Panc1 (cell line): Measurements from ENCODE around the gene NXPH4. TPM values are rescaled to one million over a fixed set of nuclear protein-coding genes. Genes with fewer than 3 reads are reported as not detected.

Source experiments
- ATAC-seq: fragments of 200-7000 bp; cut with Tn5 transposase; 2 replicates; pipeline ENCODE4 v1.9.1; 2020; ENCODE audit warnings: mild to moderate bottlenecking, moderate library complexity
- BruUV-seq: library from RNA; stranded (reverse); fragments of 400-500 nt; replicated peaks from 2 replicates; lab custom pipeline; 2021; lab: Mats Ljungman, UMichigan
- CTCF ChIA-PET: fragments of 300-600 bp; sonication (Branson Sonifier 250); formaldehyde crosslinking; loops from one replicate; lab custom pipeline; 2022; ENCODE audit warnings: antibody characterized with exemption; lab: Charles Lee
- POLR2A ChIA-PET: fragments of 300-600 bp; sonication (Branson Sonifier 250); formaldehyde crosslinking; loops from one replicate; lab custom pipeline; 2022; ENCODE audit warnings: antibody characterized with exemption; lab: Charles Lee
- DNase-seq: peaks from one replicate; pipeline ENCODE4 v3.0.0-alpha.2; 2010; ENCODE audit warnings: low read depth, low spot score
- H3K27ac ChIP-seq: 2 replicates; pipeline ENCODE4 v1.5.1; 2011; ENCODE audit warnings: mild to moderate bottlenecking, low read length, inconsistent platforms
- H3K27me3 ChIP-seq: fragments of 200-500 bp; sonication (Bioruptor generic); 2 replicates; pipeline ENCODE4 v1.6.0; 2014; ENCODE audit warnings: low read length, inconsistent platforms; ENCODE audit not compliant: control insufficient read depth, insufficient read depth
- H3K36me3 ChIP-seq: fragments of 200-500 bp; sonication (Bioruptor generic); 2 replicates; pipeline ENCODE4 v1.5.1; 2014; ENCODE audit warnings: inconsistent platforms, mild to moderate bottlenecking, low read length, moderate library complexity; ENCODE audit not compliant: control insufficient read depth, insufficient read depth
- H3K4me1 ChIP-seq: 2 replicates; pipeline ENCODE4 v1.5.1; 2011; ENCODE audit warnings: inconsistent platforms, mild to moderate bottlenecking, low read length, moderate library complexity; ENCODE audit not compliant: control insufficient read depth, insufficient read depth
- H3K4me3 ChIP-seq, 2 experiments: 2 replicates each; pipeline ENCODE4 v1.5.1; 2011 to 2012; ENCODE audit warnings: low read depth in 2 of 2, low read length in 2 of 2, mild to moderate bottlenecking in 2 of 2, inconsistent platforms in 1 of 2, moderate library complexity in 1 of 2
- H3K9me3 ChIP-seq: fragments of 200-500 bp; sonication (Bioruptor generic); 2 replicates; pipeline ENCODE4 v1.5.1; 2014; ENCODE audit warnings: low read depth, mild to moderate bottlenecking, inconsistent platforms, low read length, moderate library complexity; ENCODE audit not compliant: control insufficient read depth, insufficient read depth
- CTCF ChIP-seq: fragments of 450-650 bp; IDR thresholded peaks from 2 replicates; pipeline ENCODE4 v1.5.1; 2017; ENCODE audit warnings: mild to moderate bottlenecking
- POLR2AphosphoS5 ChIP-seq: IDR thresholded peaks from 2 replicates; pipeline ENCODE4 v1.6.1; 2012; ENCODE audit warnings: mild to moderate bottlenecking, low read depth, low read length, moderate library complexity
- REST ChIP-seq, 2 experiments: IDR thresholded peaks; 2 replicates each; pipeline ENCODE4 v1.6.1; 2011 to 2012; ENCODE audit warnings: low read depth in 2 of 2, control low read depth in 1 of 2, low read length in 1 of 2, mild to moderate bottlenecking in 1 of 2, moderate library complexity in 1 of 2; ENCODE audit not compliant: insufficient read depth in 1 of 2
- SIN3A ChIP-seq: IDR thresholded peaks from 2 replicates; pipeline ENCODE4 v1.6.1; 2012; ENCODE audit warnings: low read depth, mild to moderate bottlenecking, low read length, moderate library complexity, borderline replicate concordance; ENCODE audit not compliant: insufficient read depth
- TCF7L2 ChIP-seq: IDR thresholded peaks from 2 replicates; pipeline ENCODE4 v1.6.1; 2011; ENCODE audit warnings: mild to moderate bottlenecking, low read depth, low read length, inconsistent platforms
- in situ Hi-C: cut with HindIII; loops from 2 replicates; pipeline ENCODE4 v1.10.0; 2016; ENCODE audit warnings: low sequenced_read_pairs, low pct_unique_long_range_greater_than_20kb
- intact Hi-C: fragments of 100-400 bp; cut with micrococcal nuclease; formaldehyde crosslinking; loops from one replicate; pipeline ENCODE4 v1.10.0; 2022; ENCODE audit not compliant: unreplicated experiment
- total RNA-seq: library from RNA; stranded (reverse); gene quantifications from one replicate; pipeline ENCODE4 v1.2.1, GENCODE V29; 2021; ENCODE audit not compliant: unreplicated experiment

Gene NXPH4
- total RNA-seq, 1 experiment from 2014 or later = 2.1 TPM

GRCh38 chr12:57224973-57225679 lies 8.5 kb downstream of the NXPH4 start:
- BruUV-seq = no TSS peak
- CTCF ChIA-PET = interaction anchor here (1.5 kb wide), 1 partner anchor 11 kb away, joined by 7 read pairs; no protein-coding TSS in a partner anchor

GRCh38 chr12:57225680-57226210 lies 9.2 kb downstream of the NXPH4 start:
- CTCF ChIA-PET = no interaction called here
- Histone ChIP-seq H3K27me3 (no peaks in the 10 kb centered on the region), H3K4me3 (no peak overlapping the region), H3K36me3 (no peaks in the 10 kb centered on the region; the same call in 1 of the 2 replicates), H3K9me3 (no peaks in the 10 kb centered on the region), H3K27ac (no peak overlapping the region), H3K4me1 (peaks cover 5% of the 10 kb centered on the region; the same call in 1 of the 2 replicates)
- TF ChIP-seq POLR2AphosphoS5 (no peak), TCF7L2 (no peak), SIN3A (no peak), REST (IDR thresholded peaks at IDR 0.05; ENCODE audit: insufficient read depth in 1 of 2, low read depth in 2 of 2, low read length in 1 of 2) (no peak)
- POLR2A ChIA-PET = no interaction called here
- no peak for ATAC-seq
- in situ Hi-C loops (no loop called here), intact Hi-C loops (no loop called here)
- no TSS peak for BruUV-seq
- DNase-seq = no peak

More at GRCh38 chr12:57224973-57225679, 8.5 kb downstream of the NXPH4 start:
- H3K27me3 ChIP-seq = no peaks in the 10 kb centered on the region; the same call in 1 of the 2 replicates
- ATAC-seq = no peak
- in situ Hi-C loops = no loop called here
- H3K27ac ChIP-seq = no peak overlapping the region
- H3K9me3 ChIP-seq = no peaks in the 10 kb centered on the region
- H3K4me3 ChIP-seq = no peak overlapping the region
- no peak for TF ChIP-seq POLR2AphosphoS5
- no peak for TF ChIP-seq SIN3A
- TF ChIP-seq CTCF = no peak; the same call in 1 of the 2 replicates
- no peak for TF ChIP-seq TCF7L2
- TF ChIP-seq REST (IDR thresholded peaks at IDR 0.05; ENCODE audit: insufficient read depth in 1 of 2, low read depth in 2 of 2, low read length in 1 of 2) = no peak
- DNase-seq = no peak
- POLR2A ChIA-PET = no interaction called here
- intact Hi-C loops = no loop called here
- no peaks in the 10 kb centered on the region; the same call in 1 of the 2 replicates for H3K36me3 ChIP-seq
- H3K4me1 ChIP-seq = no peaks in the 10 kb centered on the region
